HG02642 (cell line): ENCODE data around the gene LMNA.
A peak's percentile ranks its signal among the peaks of the same experiment; 100 is the strongest.

Experiments used
- ATAC-seq: cut with Tn5 transposase; IDR thresholded peaks from one replicate; pipeline ENCODE4 v1.9.1; 2021; ENCODE audit warnings: mild to moderate bottlenecking; ENCODE audit not compliant: unreplicated experiment, poor library complexity

Gene LMNA

DNA sequence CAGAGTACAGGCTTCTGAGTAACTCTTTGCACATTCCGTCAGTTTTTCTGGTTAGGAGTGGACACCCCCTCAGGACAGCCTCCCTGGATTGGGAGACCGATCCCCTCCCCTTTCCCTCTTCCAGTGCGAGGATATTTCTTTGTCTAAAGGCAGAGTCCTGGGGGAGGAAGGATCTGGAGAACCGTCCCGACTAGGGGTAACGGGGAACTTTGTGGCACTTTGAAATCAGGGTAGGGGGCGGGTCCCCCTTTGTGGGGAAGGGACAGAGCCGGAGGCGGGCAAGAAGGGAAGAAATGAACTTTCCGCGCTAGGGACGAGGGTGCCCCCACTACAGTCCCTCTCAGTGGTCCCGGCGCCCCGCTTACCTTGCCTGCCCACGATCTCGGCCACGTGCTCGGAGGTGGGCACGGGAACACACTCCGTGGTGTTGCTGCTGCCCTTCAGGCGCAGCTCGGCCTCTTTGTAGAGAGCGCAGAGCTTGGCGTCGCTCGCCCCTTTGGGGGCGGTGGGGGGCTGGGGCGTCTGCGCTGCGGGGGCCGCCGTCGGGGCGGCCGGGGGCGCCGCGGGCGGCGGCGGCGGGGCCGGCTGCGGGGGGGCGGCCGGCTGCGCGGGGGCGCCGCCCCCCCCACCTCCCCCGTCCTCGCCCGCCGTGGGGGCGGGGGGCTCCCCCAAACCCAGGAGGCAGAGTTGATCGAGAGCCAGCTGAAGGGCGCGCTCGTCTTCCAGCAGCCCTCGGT lies 33.2 kb upstream of the LMNA start:
- no peak for ATAC-seq

- ATAC-seq: no peak
Observed at GRCh38 chr1:156081917-156082308, 32.6 kb upstream of the LMNA start.

DNA sequence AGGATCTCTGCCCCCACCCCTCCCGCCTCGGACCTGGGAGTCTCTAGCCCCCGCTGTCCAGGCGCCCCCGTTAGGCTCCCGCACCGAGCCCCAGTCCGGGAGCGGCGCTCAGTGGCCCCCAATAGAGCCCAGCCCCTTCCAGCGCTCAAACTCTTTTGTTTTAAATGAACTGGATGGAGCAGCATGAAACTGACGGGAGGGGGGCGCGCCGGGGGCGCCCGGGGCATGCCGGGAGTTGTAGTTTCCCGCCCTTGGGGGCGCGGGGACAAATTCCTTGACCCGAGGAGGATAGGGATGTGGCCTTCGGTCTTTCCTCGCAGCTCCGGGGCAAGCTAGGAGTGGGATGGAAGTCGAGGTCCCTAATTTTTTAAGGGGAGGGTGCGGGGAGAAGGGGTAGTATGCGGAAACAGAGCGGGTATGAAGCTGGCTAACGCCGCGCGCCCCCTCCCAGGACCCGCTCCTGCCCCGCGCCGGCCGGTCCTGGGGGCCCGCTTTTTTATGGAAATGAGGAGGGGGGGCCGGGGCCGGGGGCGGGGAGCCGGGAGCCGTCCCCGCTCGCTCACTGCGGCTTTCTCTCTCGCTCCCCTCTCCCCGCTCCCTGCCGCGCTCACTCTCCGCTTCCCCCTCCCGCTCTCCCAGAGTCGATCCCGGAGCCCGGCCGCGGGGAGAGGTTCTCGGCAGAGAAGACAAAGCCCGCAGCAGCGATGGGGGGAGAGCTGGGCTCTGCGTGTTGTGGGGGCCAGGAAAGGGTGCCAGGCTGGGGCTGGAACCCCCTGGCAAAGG lies 32.0 kb upstream of the LMNA start, which contains the start of gene MEX3A:
Gene MEX3A (minus strand): TSS at position 157 of the 783 bp plus-strand sequence. CDS start 467 bp downstream, outside the sequence.
- peak; percentile 61 for ATAC-seq

- ATAC-seq: no peak
Observed at GRCh38 chr1:156083800-156084790, 30.4 kb upstream of the LMNA start.

GRCh38 chr1:156086256-156086662 lies 28.3 kb upstream of the LMNA start:
- ATAC-seq: no peak

DNA sequence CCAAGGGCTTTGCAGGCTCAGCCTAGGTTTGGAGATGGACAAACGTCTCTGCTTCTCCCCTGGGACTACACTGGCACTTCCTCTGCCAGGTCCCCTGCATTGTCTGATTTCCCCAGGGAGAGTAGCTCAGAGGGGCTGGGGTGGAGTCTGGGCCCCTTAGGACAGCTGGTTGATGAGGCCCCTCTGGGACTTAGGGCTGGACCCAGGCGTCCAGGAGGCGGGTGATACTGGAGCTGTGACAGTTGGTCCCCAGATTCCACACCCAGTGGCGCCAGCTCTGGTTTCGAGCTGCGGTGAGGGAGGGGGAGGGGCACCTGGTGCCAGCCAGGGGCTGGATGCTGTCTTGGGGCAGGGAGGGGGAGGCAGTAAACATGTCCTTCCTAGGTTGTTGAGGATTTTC lies 24.8 kb upstream of the LMNA start:
- ATAC-seq: no peak

GRCh38 chr1:156090138-156090839 lies 24.2 kb upstream of the LMNA start:
- no peak for ATAC-seq

- ATAC-seq: peak; percentile 80
Observed at GRCh38 chr1:156090840-156091188, 23.7 kb upstream of the LMNA start.

GRCh38 chr1:156091610-156092009 lies 22.9 kb upstream of the LMNA start:
- no peak for ATAC-seq

DNA sequence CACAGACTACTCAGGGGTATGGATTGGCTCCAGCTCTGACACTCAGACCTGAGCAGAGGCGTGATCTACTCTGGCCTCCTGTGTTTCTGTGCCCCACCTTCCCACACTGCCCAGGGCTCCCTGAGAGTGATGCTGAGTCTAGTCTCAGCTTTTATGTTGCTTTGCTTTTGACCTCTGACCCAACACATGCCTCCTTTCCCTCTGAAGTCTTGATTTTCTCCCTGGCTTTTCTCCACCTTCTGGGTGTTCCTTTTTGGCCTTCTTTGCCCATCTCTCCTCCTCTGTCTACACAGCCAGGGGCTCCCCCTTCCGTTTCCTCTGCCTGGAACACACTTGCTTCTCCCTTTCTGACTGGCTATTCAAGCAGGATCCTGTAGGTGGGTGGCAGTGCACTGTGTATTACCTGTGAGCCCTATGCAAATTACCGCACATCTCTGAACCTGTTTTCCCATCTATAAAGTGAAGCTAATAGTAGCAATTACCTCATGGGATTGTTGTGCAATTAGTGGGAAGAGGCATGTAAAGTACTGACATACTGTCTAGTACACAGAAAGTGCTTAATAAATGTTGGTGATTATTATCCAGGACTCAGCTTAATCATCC lies 18.5 kb upstream of the LMNA start:
- no peak for ATAC-seq

- peak; percentile 68 for ATAC-seq
Observed at GRCh38 chr1:156096640-156097391, 17.7 kb upstream of the LMNA start.

DNA sequence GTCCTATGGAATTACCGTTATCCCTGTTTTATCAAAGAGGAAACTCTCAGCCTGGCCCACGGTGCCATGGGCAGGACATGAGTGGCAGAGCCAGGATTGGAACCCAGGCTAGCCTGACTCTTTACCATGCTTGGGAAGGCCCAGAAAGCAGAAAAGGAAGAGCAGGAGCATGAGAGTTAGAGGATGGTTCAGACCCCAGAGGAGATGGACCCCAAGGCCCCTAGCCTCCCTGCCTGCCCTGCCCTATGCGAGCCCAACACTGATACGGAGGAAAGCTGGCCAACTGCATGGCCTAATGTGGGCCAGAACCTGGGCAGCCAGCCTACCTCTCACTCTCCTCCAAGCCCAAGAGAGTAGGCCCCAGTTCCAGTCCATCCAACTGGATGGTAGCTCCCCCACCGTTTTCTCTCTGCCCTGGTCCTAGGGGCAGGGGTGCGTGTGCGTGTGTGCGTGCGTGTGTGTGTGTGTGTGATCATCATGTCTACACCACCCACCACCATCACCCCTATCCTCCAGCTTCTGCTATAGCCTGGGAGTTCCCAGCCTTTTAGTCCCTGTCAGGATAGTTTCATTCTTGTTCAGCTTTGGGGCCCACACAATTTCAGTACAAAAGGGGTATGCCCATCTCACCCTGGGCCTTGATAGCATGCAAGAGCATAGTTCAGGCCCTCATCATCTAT lies 16.9 kb upstream of the LMNA start:
- no peak for ATAC-seq

DNA sequence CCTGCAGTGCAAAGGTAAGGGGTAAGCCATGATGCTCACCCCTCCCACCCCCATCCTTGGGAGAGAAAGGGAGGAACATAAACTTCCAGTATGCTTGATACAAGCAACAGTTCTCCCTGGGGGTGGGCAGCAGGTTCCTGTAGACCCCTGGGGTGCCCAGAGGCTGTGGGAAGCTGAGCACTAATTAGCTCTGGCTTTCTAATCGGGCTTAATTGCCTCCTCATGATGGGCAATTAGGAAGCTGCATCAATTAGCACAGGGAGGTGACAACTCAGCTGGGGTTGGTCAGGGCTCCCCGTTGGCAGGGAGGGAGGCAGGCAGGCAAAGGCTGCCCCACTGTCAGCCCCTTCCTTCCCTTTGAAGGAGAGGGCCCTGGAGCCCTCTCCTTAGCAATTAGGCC lies 15.7 kb upstream of the LMNA start:
- no peak for ATAC-seq

- no peak for ATAC-seq
Observed at GRCh38 chr1:156099282-156099681, 15.2 kb upstream of the LMNA start.

GRCh38 chr1:156100205-156100995 lies 14.1 kb upstream of the LMNA start:
- no peak for ATAC-seq

- no peak for ATAC-seq
Observed at GRCh38 chr1:156101880-156102279, 12.6 kb upstream of the LMNA start.

- ATAC-seq: no peak
Observed at GRCh38 chr1:156102633-156103511, 11.6 kb upstream of the LMNA start.
